Measurements from ENCODE around the gene FYB1.

Gene FYB1

GRCh38 chr5:39203951-39204350 lies 15.4 kb downstream of the FYB1 start:
- no peak for DNase-seq

DNA sequence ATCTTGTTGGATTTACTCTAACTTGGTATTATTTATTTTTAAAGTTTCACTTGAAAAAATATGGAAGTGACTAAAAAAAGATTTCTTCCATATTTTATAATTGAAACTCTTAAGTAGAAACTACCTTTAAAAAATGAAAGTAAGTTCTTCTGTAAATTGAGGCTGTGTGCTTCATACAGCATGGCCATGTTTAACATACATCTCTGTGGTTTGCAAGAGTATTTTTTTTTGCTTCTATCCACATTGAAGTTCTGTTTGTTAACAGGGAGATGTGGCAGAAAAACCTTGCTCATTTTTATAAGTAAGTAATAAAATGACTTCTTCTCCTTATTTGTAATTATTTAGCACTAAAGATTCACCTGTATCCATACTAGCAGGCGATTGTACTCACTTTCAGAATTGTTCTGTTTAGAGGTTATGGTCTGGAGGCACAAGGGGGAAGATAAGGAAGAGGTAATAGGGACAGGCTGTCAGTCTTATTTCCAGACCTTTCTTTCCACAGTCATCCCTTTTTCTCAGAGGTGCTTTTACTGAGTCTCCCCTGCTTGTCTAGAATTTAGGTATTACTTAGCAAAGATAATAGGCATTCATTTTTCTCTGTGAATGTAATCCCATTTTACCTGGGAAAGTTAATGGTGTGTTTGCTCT lies 16.0 kb downstream of the FYB1 start:
- DNase-seq, result no peak

GRCh38 chr5:39202597-39203274 lies 16.6 kb downstream of the FYB1 start:
- DNase-seq, result peak; percentile 68 to 88 (median 78)

GRCh38 chr5:39201781-39202596 lies 17.4 kb downstream of the FYB1 start:
- DNase-seq, result no peak

- DNase-seq, result peak in 3 of 4 experiments; percentile 55 to 65 (median 60)
Observed at GRCh38 chr5:39201160-39201780, 18.1 kb downstream of the FYB1 start.

GRCh38 chr5:39200081-39200480 lies 19.3 kb downstream of the FYB1 start:
- DNase-seq, result peak in 1 of 4 experiments; percentile 32

DNA sequence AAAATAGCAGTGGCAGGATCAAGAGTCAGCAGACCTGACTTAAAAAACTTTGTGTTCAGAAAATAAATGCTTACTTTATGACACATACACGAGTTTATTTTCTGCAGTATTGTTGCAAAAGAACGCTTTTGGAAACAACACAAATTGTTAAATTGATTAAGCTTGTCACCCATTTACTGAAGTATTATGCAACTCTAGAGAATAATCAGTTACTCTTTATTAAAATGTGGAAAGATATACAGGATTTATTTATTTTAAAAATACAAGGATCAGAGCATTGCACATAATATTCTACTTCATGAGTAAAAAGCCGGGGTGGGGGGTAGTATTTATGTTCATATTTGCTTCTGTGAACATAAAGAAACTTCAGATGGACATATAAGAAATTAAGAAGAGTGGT lies 20.0 kb downstream of the FYB1 start:
- DNase-seq, result no peak

- no peak for DNase-seq
Observed at GRCh38 chr5:39198127-39198526, 21.2 kb downstream of the FYB1 start.

- peak in 3 of 4 experiments; percentile 58 to 66 (median 62) for DNase-seq
Observed at GRCh38 chr5:39197556-39197955, 21.8 kb downstream of the FYB1 start.

GRCh38 chr5:39195198-39195826 lies 24.1 kb downstream of the FYB1 start:
- no peak for DNase-seq

DNA sequence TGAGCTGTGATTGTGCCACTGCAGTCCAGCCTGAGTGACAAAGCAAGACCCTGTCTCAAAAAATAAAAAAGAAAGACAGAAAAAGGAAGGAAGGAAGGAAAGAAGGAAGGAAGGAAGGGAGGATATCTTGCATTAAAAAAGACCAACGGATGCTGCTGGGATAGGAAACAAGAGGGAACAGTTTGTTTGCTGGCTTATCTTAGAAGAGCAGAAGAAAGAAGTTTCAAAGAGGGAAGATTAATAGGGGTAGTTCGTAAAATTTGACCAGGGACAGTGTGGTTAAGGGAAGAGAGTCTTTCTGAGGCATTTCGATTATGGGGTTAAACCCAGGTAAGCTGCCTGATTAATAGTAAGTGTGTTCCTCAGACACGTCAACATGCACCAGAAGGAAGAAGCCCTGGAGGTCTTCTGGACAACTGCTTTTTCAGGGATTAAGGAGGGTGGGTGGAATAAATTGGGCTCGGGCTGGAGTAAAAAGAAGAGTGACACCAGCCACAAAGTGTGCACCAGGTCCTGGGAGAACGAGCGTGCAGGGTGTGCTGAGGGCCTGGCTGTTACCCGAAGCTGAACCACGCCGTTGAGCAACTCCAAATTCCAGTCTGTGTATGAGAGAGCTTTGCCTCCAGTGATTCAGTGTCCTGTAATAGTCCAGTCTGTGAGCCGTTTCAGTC lies 24.8 kb downstream of the FYB1 start:
- peak in 3 of 4 experiments; percentile 53 to 58 (median 58) for DNase-seq

DNA sequence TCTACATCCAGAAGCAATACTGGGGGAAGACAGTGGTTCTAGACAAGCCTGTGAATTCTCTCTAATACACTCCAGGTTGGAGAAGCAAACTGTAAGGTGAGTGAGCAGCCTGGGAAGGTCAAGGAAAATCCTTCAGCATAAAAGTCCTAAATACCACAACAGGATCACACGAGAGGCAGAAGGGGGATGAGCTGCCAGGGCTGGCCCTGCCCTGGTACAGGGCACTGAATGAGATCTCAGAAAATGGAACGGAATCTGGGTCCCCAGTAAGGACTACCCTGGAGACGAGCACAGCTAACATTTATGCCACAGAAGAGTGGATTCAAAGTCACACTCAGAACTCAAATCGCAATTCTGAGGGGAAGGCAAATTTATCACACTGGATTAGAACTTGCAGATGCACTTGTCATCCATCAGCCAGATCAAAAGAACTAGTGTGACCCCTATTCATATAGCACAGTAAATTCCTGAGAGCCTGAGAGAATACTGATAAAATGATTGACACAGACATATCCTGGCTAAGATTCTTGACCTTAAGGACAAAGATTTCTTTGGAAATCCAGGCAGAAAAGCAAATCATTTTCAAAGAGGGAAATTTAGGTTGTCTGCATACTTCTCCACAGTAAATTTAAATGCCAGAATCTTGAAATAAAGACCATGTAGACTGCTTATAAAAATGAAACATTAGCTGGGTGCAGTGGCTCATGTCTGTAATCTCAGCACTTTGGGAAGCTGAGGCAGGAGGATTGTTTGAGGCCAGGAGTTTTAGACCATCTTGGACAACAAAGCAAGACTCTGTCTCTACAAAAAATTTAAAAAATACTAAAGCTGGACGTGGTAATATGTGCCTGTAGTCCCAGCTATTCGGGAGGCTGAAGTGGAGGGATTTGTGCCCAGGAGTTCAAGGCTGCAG lies 25.6 kb downstream of the FYB1 start:
- no peak for DNase-seq

- DNase-seq, result peak in 3 of 4 experiments; percentile 31 to 80 (median 77)
Observed at GRCh38 chr5:39192450-39193160, 26.8 kb downstream of the FYB1 start.

DNA sequence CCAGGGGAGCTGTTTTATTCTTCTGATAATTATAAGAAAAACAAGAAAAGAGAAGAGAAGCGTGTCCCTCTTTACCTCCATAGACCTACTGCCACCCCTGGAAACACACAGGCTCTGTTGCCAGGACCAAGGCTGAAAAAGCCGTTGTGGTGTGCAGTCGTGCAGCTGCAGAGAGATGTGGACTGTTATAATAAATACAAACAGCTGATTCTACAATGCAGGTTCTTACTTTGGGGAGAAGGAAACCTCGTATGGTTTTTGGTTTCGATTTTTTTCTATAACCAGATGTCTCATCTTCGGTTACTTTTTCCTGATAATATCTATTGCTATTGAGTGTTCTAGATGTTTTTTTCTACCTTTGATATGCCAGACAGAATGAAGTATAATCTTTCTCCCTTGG lies 28.1 kb downstream of the FYB1 start:
- DNase-seq, result no peak

DNA sequence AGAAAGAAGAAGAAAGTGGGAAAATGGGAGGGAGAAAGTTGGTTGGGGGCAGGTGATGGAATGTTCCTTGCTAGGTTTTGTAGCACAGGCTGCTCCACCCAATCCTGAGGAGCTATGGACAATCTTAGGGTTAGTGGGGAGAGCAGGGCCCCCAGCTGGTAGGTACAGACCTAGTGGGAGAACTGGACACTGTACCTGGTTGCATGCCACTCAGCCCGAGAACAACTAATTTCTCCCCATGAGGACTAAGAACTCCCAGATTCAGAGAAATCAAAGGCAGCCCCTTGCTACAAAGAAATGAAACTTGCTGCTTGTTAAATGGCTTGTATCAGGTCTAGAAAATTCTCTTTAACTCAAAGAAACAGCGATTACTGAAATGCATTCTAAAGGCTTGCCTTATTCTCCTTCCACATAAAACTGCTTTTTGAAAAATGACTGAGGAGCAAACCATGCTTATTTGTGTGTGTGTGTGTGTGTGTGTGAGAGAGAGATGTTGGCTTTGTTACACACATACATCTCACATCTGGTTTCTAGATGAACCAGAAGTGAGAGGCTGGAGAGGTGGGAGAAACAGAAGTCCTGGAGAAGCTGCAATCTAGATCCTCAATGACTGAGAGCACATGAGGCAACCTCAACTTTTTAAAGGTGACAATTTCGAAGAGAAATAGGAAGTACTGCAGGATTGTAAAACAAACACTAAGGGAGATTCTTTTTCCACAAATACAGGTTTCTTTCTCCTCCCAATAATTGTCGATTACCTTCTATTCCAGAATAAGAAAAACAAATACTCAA lies 28.9 kb downstream of the FYB1 start:
- DNase-seq, result peak in 3 of 4 experiments; percentile 62 to 73 (median 67)

DNA sequence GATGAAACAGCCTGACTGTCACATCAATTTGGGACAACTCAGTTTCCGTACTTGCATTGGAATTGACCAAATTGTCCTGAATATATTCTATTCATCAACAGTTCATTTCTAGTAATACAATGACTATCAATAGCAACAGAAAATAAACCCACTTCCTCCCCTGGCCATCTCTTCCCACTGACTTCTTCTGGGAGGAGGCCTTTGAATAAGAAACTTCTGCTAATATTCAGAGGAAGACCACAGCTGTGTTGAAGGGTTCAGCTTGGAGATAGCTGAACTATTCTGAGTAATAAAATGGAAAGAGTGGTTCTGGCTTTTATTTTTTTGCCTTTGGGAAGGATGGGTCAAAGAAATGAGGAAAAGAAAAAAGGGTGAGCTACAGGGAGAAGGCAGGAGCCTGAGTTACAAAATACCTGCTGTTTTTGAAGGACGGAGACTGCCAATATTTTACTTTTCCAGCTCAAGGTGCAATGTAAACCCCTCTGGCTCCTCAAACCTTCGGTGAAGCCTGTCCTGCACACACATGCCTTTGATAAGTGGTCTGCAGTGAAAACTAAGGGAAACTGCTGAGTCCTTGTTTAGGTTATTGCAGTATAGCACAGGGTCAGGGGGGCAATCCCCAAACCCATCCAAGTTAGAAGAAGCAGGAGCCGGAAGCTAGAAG lies 29.9 kb downstream of the FYB1 start:
- peak; percentile 58 to 68 (median 62) for DNase-seq

GRCh38 chr5:39187831-39188731 lies 31.3 kb downstream of the FYB1 start:
- no peak for DNase-seq
